SK-N-SH (cell line): ENCODE results near the gene CREB5. TPM values are rescaled to one million over a fixed set of nuclear protein-coding genes. Genes with fewer than 3 reads are reported as not detected.

Experiments used
- CTCF ChIA-PET: fragments of 300-600, 350-600 bp; formaldehyde crosslinking; extraction: SDS; loops from one replicate; lab custom pipeline; 2021; lab: Yijun Ruan, JAX
- POLR2A ChIA-PET: fragments of 350-600 bp; sonication (Branson Sonifier 250); formaldehyde crosslinking; extraction: SDS; loops from one replicate; lab custom pipeline; 2020; ENCODE audit warnings: antibody characterized with exemption, inconsistent platforms; lab: Yijun Ruan, JAX
- DNase-seq: peaks from one replicate; pipeline ENCODE4 v3.0.0; 2012
- H2AFZ ChIP-seq: fragments of 200-600 bp; sonication (generic); 2 replicates; pipeline ENCODE4 v1.8.1; 2016; ENCODE audit warnings: antibody characterized with exemption, mild to moderate bottlenecking, low read depth
- H3F3A ChIP-seq: fragments of 200-600 bp; sonication (generic); replicated peaks from 2 replicates; pipeline ENCODE3; 2016; ENCODE audit warnings: antibody characterized with exemption, mild to moderate bottlenecking; ENCODE audit not compliant: insufficient read depth
- H3K27ac ChIP-seq, 2 experiments: fragments of 200-500 bp in 1 of 2; fragments of 200-600 bp in 1 of 2; sonication (Bioruptor generic) in 1 of 2; sonication (generic), shearing (Covaris generic) in 1 of 2; 2 replicates each; pipeline versions ENCODE4 v1.5.1 to v1.6.1; 2014 to 2016; ENCODE audit warnings: low read depth in 2 of 2, inconsistent platforms in 1 of 2, low read length in 1 of 2, mild to moderate bottlenecking in 1 of 2, mixed read lengths in 1 of 2
- H3K27me3 ChIP-seq: fragments of 200-600 bp; sonication (generic), shearing (Covaris generic); 2 replicates; pipeline ENCODE4 v1.6.1; 2016; ENCODE audit warnings: mixed run types; ENCODE audit not compliant: insufficient read depth
- H3K36me3 ChIP-seq, 2 experiments: fragments of 200-500 bp in 1 of 2; fragments of 200-600 bp in 1 of 2; sonication (Bioruptor generic) in 1 of 2; sonication (generic) in 1 of 2; replicated peaks in 1 of 2; 2 replicates each; pipeline versions ENCODE3 to v1.5.1; 2014 to 2016; ENCODE audit warnings: low read length in 1 of 2, mild to moderate bottlenecking in 1 of 2; ENCODE audit not compliant: insufficient read depth in 2 of 2, control insufficient read depth in 1 of 2
- H3K4me1 ChIP-seq, 2 experiments: fragments of 200-500 bp in 1 of 2; fragments of 200-600 bp in 1 of 2; sonication (Bioruptor generic) in 1 of 2; sonication (generic), shearing (Covaris generic) in 1 of 2; 2 replicates each; pipeline versions ENCODE4 v1.5.1 to v1.6.1; 2014 to 2016; ENCODE audit warnings: low read depth in 1 of 2, low read length in 1 of 2, mixed run types in 1 of 2; ENCODE audit not compliant: insufficient read depth in 2 of 2, control insufficient read depth in 1 of 2
- H3K4me2 ChIP-seq: fragments of 200-600 bp; sonication (generic), shearing (Covaris generic); 2 replicates; pipeline ENCODE4 v1.6.1; 2017; ENCODE audit warnings: mixed run types
- H3K4me3 ChIP-seq, 2 experiments: fragments of 200-500 bp in 1 of 2; fragments of 200-600 bp in 1 of 2; sonication (Bioruptor generic) in 1 of 2; sonication (generic), shearing (Covaris generic) in 1 of 2; 2 replicates each; pipeline versions ENCODE4 v1.5.1 to v1.8.1; 2014 to 2016; ENCODE audit warnings: low read depth in 2 of 2, inconsistent platforms in 1 of 2, low read length in 1 of 2, mild to moderate bottlenecking in 1 of 2, mixed read lengths in 1 of 2, moderate library complexity in 1 of 2
- H3K79me2 ChIP-seq: fragments of 200-600 bp; sonication (generic); 2 replicates; pipeline ENCODE4 v1.8.1; 2017; ENCODE audit warnings: mild to moderate bottlenecking; ENCODE audit not compliant: insufficient read depth
- H3K9ac ChIP-seq: fragments of 200-600 bp; sonication (generic); 2 replicates; pipeline ENCODE4 v1.6.1; 2017; ENCODE audit warnings: mixed run types
- H3K9me2 ChIP-seq: fragments of 200-600 bp; sonication (generic); 2 replicates; pipeline ENCODE4 v1.6.1; 2017; ENCODE audit warnings: mixed run types
- H3K9me3 ChIP-seq: fragments of 200-600 bp; sonication (generic); 2 replicates; pipeline ENCODE4 v1.6.1; 2017; ENCODE audit warnings: mixed run types, mild to moderate bottlenecking, moderate library complexity
- H4K20me1 ChIP-seq: fragments of 200-600 bp; sonication (generic); 2 replicates; pipeline ENCODE4 v1.6.1; 2017; ENCODE audit warnings: mild to moderate bottlenecking, mixed run types; ENCODE audit not compliant: insufficient read depth
- FOSL2 ChIP-seq: IDR thresholded peaks from 2 replicates; pipeline ENCODE4 v1.4.0; 2012; ENCODE audit warnings: low read depth, mild to moderate bottlenecking, moderate library complexity, borderline replicate concordance
- FOXJ3 ChIP-seq: sonication (generic); formaldehyde crosslinking; IDR thresholded peaks from 2 replicates; pipeline ENCODE4 v1.5.1; 2020; ENCODE audit warnings: mild to moderate bottlenecking, missing genetic modification reagents
- FOXM1 ChIP-seq: IDR thresholded peaks from 2 replicates; pipeline ENCODE4 v1.4.0; 2012; ENCODE audit warnings: low read depth, mild to moderate bottlenecking
- GABPA ChIP-seq: IDR thresholded peaks from 2 replicates; pipeline ENCODE4 v1.4.0; 2012; ENCODE audit warnings: low read depth, mild to moderate bottlenecking
- GATA2 ChIP-seq: sonication (generic); formaldehyde crosslinking; IDR thresholded peaks from 2 replicates; pipeline ENCODE4 v1.5.0; 2020; ENCODE audit warnings: mild to moderate bottlenecking, missing genetic modification reagents
- IRF3 ChIP-seq: fragments of 150-350 bp; IDR thresholded peaks from 2 replicates; pipeline ENCODE4 v1.6.1; 2016; ENCODE audit warnings: mild to moderate bottlenecking, low read depth, low read length
- JUND ChIP-seq: IDR thresholded peaks from 2 replicates; pipeline ENCODE4 v1.4.0; 2012
- MEF2A ChIP-seq: IDR thresholded peaks from 2 replicates; pipeline ENCODE4 v1.4.0; 2012; ENCODE audit warnings: low read depth, borderline replicate concordance
- MXI1 ChIP-seq: IDR thresholded peaks from 2 replicates; pipeline ENCODE4 v1.6.1; 2012; ENCODE audit warnings: mild to moderate bottlenecking, low read depth, low read length, improper control_type of control experiment
- PBX3 ChIP-seq: IDR thresholded peaks from 2 replicates; pipeline ENCODE4; 2012
- POLR2AphosphoS5 ChIP-seq: IDR thresholded peaks from 2 replicates; pipeline ENCODE4 v1.6.1; 2012; ENCODE audit warnings: low read depth, low read length
- RCOR1 ChIP-seq: fragments of 150-350 bp; IDR thresholded peaks from 2 replicates; pipeline ENCODE4 v1.6.1; 2017; ENCODE audit warnings: antibody characterized with exemption, low read length
- RFX5 ChIP-seq: IDR thresholded peaks from 2 replicates; pipeline ENCODE4 v1.6.1; 2012; ENCODE audit warnings: mild to moderate bottlenecking, improper control_type of control experiment, low read length
- RXRA ChIP-seq: IDR thresholded peaks from 2 replicates; pipeline ENCODE4 v1.4.0; 2012; ENCODE audit warnings: low read depth, mild to moderate bottlenecking, borderline replicate concordance
- SMC3 ChIP-seq: IDR thresholded peaks from 2 replicates; pipeline ENCODE4 v1.6.1; 2012; ENCODE audit warnings: low read depth, low read length, improper control_type of control experiment
- TCF12 ChIP-seq: IDR thresholded peaks from 2 replicates; pipeline ENCODE4 v1.4.0; 2012
- WGBS: methylation state at CpG from one replicate; pipeline ENCODE4 v1.1.6; 2017; ENCODE audit warnings: low lambda C conversion rate; 5-methylcytosine and 5-hydroxymethylcytosine counted together
- polyA plus RNA-seq, 3 experiments: library from polyadenylated mRNA; depleted of rRNA; stranded (reverse); fragments of >200 nt; gene quantifications; 2 replicates each; pipeline ENCODE4 v1.2.3, GENCODE V29; 2012
- TF ChIP-seq, protein P1 (sequence below): IDR thresholded peaks from 2 replicates; pipeline ENCODE4 v1.4.0; 2012; ENCODE audit warnings: low read depth, borderline replicate concordance
- TF ChIP-seq, protein P2 (sequence below): IDR thresholded peaks from 2 replicates; pipeline ENCODE4 v1.4.0; 2012; ENCODE audit warnings: low read depth

Gene CREB5
- polyA plus RNA-seq, 1 of the 3 experiments (the other 2 are of a cell fraction): 19.3 TPM

DNA sequence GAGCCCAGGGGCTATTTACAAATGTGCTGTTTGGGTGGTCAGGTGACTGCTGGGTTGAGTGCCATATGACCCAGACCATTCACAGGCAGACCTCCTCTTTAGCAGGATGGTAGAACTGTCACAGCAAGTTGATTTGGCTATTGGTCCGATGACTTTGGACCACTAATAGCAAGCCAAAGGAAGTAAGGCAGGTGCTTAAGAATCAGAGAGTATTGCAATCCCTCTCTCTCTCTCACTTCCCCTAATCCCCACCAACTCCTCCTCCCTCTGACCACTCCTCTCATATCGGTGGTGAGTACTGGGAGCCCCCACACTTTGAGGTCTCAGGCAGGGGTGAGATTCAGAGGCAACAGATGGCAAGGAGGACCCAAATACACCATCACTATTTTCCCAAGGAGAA is 380.5 kb downstream of the CREB5 start:
- no peaks in the 10 kb centered on the region for H3K27me3 ChIP-seq
- 65% methylated on average over 2 of the region's 2 CpGs for WGBS

DNA sequence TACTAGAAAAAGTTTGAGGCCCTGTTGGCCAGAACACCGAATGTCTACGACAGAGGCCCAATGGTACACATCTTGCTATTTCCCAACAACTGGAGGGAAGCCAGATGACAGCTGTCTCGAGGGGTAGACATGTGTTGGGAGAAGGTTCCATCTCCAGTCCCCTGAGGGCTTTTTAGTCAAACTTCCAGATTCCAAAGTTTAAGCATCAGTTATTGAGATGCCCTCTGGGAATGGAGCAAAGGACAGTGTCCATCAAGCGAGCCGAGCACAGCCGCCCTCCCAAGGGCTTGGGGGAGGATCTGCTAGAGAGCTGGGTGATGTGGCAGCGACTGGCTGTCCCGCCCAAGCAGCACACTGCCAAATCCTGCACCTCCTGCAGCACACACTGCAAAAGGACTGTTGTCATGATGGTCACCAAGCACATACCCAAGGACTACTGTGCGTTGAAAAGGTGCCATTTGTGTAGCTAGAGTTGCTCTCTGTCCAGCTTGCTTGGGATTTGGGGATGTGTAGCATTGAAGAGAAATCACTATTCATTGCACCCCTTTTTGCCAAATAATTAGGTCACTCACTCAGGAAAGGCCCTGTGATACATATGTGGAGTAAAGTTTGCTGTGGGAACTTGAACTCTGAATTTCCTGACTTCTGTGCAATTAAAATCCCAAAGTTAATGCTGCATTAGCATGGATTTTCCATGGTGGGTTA is 381.2 kb downstream of the CREB5 start:
- Histone ChIP-seq H2AFZ (no peak overlapping the region), H3K4me3 (no peak overlapping the region), H3K4me1 (no peaks in the 10 kb centered on the region; a peak in 1 of 4 replicates), H3K9me2 (no peaks in the 10 kb centered on the region), H3K36me3 (no peaks in the 10 kb centered on the region), H3K27me3 (no peaks in the 10 kb centered on the region), H4K20me1 (no peaks in the 10 kb centered on the region), H3K4me2 (no peak overlapping the region), H3K79me2 (no peaks in the 10 kb centered on the region), H3K9me3 (no peaks in the 10 kb centered on the region), H3K9ac (no peak overlapping the region), H3F3A (no peaks in the 10 kb centered on the region), H3K27ac (no peak overlapping the region)
- ChIA-PET CTCF (no interaction called here), POLR2A (no interaction called here)
- no peak for TF ChIP-seq MEF2A
- no peak for DNase-seq
- WGBS: 88% methylated on average over 9 of the region's 9 CpGs

More for the DNA sequence above, 380.5 kb downstream of the CREB5 start:
- Histone ChIP-seq H3K9me2 (no peaks in the 10 kb centered on the region), H2AFZ (no peak overlapping the region), H3K4me2 (no peak overlapping the region), H3K27ac (no peak overlapping the region), H3K4me1 (no peaks in the 10 kb centered on the region; a peak in 1 of 4 replicates), H3K9me3 (no peaks in the 10 kb centered on the region), H3K36me3 (no peaks in the 10 kb centered on the region), H4K20me1 (no peaks in the 10 kb centered on the region), H3K4me3 (no peak overlapping the region), H3K9ac (no peak overlapping the region), H3K79me2 (no peaks in the 10 kb centered on the region), H3F3A (no peaks in the 10 kb centered on the region)
- no peak for DNase-seq
- TF ChIP-seq POLR2AphosphoS5: no peak
- TF ChIP-seq, protein P1, sequence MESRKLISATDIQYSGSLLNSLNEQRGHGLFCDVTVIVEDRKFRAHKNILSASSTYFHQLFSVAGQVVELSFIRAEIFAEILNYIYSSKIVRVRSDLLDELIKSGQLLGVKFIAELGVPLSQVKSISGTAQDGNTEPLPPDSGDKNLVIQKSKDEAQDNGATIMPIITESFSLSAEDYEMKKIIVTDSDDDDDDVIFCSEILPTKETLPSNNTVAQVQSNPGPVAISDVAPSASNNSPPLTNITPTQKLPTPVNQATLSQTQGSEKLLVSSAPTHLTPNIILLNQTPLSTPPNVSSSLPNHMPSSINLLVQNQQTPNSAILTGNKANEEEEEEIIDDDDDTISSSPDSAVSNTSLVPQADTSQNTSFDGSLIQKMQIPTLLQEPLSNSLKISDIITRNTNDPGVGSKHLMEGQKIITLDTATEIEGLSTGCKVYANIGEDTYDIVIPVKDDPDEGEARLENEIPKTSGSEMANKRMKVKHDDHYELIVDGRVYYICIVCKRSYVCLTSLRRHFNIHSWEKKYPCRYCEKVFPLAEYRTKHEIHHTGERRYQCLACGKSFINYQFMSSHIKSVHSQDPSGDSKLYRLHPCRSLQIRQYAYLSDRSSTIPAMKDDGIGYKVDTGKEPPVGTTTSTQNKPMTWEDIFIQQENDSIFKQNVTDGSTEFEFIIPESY: no peak
- no peak for TF ChIP-seq RFX5
- ChIA-PET POLR2A (no interaction called here), CTCF (interaction anchor here (1.8 kb wide), 1 partner anchor 13 kb away, joined by 6 read pairs; no protein-coding TSS in a partner anchor)

DNA sequence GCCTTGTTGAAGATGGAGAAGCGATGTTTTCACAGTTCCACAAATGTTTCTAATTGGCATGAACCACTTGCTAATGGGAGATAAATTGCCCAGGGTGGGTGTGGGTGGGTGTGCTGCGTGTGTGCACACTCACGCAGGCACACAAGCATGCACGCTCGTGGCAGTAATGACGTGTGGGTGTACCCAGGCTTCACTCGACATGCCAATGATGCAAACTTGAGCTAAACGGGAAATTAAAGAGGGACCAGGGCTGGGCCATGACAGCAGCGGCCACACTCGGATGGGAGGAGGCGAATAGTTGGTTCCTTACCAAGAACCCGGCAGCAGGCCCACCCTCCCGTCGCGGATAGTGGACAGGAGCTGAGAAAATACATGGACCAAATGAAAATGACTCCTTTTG is 386.0 kb downstream of the CREB5 start:
- Histone ChIP-seq H3K4me1 (peaks cover 0 to 3% of the 10 kb centered on the region in 2 experiments; a peak in 1 of 4 replicates), H3K4me3 (no peak overlapping the region), H2AFZ (no peak overlapping the region), H3K9me3 (no peaks in the 10 kb centered on the region), H3K4me2 (no peak overlapping the region), H3K79me2 (no peaks in the 10 kb centered on the region), H3K27ac (no peak overlapping the region), H3K27me3 (no peaks in the 10 kb centered on the region), H4K20me1 (no peaks in the 10 kb centered on the region), H3F3A (no peaks in the 10 kb centered on the region), H3K36me3 (no peaks in the 10 kb centered on the region), H3K9ac (no peak overlapping the region), H3K9me2 (no peaks in the 10 kb centered on the region)
- 94% methylated on average over 14 of the region's 15 CpGs for WGBS
- no peak for DNase-seq
- CTCF ChIA-PET: interaction anchor here (0.6 to 2.1 kb wide), 6 partner anchors 11 to 506 kb away, joined by 3 to 10 read pairs (median 4); no protein-coding TSS in a partner anchor
- POLR2A ChIA-PET: no interaction called here
- TF ChIP-seq IRF3 (no peak), RCOR1 (no peak), PBX3 (no peak), TCF12 (no peak), FOXM1 (no peak), MXI1 (no peak), JUND (no peak), FOSL2 (no peak), POLR2AphosphoS5 (no peak), FOXJ3 (CRISPR knock-in tag) (no peak), SMC3 (no peak), RFX5 (no peak), GATA2 (CRISPR knock-in tag) (no peak), GABPA (no peak), RXRA (no peak)
- TF ChIP-seq, protein P2, sequence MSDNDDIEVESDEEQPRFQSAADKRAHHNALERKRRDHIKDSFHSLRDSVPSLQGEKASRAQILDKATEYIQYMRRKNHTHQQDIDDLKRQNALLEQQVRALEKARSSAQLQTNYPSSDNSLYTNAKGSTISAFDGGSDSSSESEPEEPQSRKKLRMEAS: no peak
